ENCODE measurements around the gene GAREM1. TPM values are rescaled to one million over a fixed set of nuclear protein-coding genes. Genes with fewer than 3 reads are reported as not detected.
A peak's percentile ranks its signal among the peaks of the same experiment; 100 is the strongest.
"Not testable (repeated sequence)": the region's sequence is repeated elsewhere in the genome, so short reads cannot be mapped to it uniquely, and the experiment has no call there.

GAREM1 gene
- 1 to 10 TPM; 3.6 to 7.6 (median 5.6) TPM for polyA plus RNA-seq

GRCh38 chr18:32470714-32471633, at the start of gene GAREM1:
Gene GAREM1 (minus strand): TSS chr18:32470882. CDS start chr18:32470428, 454 bp downstream.
- 1% methylated on average over 67 to 82 of the region's 82 CpGs for WGBS, 3 donors
- peak within 1 kb of the TSS; percentile 36 for H3K27ac ChIP-seq (ENCODE audit: low read depth, low read length)

DNA sequence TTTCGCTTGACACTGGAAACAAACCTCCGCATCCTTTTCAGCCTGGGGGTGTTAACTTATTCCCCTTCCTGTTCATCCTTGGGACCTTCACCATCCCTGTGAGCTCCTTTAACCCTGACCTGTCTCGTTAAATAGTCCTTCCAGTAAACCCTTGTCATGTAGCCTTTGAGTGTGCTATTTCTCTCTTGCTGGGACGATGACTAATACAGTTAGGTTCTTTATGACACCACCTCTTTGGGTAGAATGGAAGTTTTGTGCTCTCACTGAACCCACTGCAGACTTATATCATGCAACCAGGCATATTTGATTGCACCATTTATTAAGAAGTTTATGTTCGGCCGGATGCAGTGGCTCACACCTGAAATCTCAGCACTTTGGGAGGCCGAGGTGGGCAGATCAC, 40.5 kb upstream of the GAREM1 start:
- 84 to 90% (median 89%) methylated on average over 7 of the region's 7 CpGs for WGBS, 3 donors
- H3K27ac ChIP-seq (ENCODE audit: low read depth, low read length) = no peak overlapping the region

DNA sequence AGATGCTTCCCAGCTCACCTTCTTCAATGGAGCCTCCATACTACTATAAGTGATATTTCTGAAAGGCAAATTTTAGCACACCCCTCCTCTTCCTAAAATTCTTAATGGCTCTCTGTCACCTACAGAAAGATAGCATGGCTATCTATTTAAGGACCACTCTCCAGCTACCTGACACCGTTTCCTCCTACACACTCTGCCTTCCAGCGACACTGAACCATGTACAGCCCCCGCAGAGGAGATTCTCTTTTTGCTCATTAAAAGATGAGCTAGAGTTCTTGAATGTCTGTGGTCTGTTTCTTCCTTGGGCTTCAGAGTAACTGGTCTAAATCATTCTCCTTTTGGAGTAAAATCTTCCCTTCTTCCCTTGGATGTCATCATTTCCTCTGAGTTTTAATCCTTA, 38.4 kb upstream of the GAREM1 start:
- 68 to 76% (median 72%) methylated on average over 3 of the region's 3 CpGs for WGBS, 3 donors
- no peak overlapping the region for H3K27ac ChIP-seq (ENCODE audit: low read depth, low read length)

DNA sequence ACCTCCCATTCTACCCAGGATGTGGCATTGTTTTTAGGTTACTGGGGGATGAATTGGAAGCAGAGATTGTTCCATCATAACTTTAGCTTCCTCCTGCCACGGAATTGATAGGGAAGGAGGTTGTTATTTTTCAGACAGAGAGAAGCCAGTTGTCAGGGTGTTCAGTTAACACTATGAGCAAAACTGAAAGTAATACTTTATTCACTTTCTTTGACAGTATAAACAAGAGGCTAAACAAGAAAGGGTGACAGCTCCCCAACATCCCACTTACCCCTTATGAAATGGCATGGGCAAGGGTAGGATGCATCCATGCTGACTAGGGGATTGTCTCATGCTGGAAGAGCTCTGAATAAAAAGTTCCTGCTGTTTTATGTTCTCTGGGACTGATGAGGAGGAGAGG, 36.4 kb upstream of the GAREM1 start:
- 43 to 74% (median 46%) methylated on average over 1 of the region's 1 CpG for WGBS, 3 donors
- H3K27ac ChIP-seq (ENCODE audit: low read depth, low read length) = no peak overlapping the region

DNA sequence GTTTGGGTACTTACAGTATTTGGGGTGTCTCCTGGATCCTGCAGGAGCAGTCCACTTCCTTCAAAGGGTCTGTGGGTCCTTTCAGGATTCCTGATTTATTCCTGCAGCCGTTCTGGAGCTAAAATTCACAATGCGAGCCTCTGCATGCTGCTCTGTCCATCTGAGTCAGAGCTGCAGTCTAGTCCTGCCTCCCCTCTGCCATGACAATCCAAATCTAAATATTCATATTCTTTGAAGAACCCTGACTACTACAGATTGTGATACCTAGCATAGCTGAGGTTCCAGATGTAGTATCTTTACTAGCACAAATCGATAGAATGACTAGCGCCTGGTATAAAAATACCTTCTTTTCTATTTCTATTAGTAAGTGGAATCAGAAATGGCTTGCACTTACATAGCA, 31.3 kb upstream of the GAREM1 start:
- WGBS, 3 donors = 88 to 92% (median 92%) methylated on average over 4 of the region's 4 CpGs
- no peak overlapping the region for H3K27ac ChIP-seq (ENCODE audit: low read depth, low read length)

GRCh38 chr18:32501242-32501641, 30.6 kb upstream of the GAREM1 start:
- H3K27ac ChIP-seq (ENCODE audit: low read depth, low read length) = not testable (repeated sequence)
- 74 to 90% (median 79%) methylated on average over 2 of the region's 2 CpGs for WGBS, 3 donors

- no peak overlapping the region for H3K27ac ChIP-seq (ENCODE audit: low read depth, low read length)
- 93 to 97% (median 94%) methylated on average over 3 of the region's 3 CpGs for WGBS, 3 donors
These were observed 12.3 kb upstream of the GAREM1 start for GRCh38 chr18:32483002-32483401.

DNA sequence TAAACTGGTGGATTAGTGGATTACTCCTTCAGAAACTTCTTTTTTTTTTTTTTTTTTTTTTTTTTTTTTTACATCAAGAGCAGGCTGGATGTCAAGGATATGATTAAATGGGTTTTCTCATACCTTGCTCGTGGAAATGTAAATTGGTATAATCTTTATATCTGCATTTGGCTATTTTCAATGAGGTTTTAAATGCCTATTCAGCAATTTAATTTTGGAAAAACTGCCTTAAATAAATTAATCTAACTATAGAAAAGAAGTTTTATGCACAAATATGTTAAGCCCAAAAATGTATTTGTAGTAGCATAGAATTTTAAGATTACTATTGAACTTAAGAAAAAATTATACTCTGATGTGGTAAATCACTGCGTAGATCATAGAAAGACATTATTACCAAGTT, 11.4 kb upstream of the GAREM1 start:
- H3K27ac ChIP-seq (ENCODE audit: low read depth, low read length) = no peak overlapping the region
- 85 to 86% (median 86%) methylated on average over 2 of the region's 2 CpGs for WGBS, 3 donors

GRCh38 chr18:32480581-32480980, 9.9 kb upstream of the GAREM1 start:
- 10 to 56% (median 46%) methylated on average over 1 of the region's 1 CpG for WGBS, 3 donors
- no peak overlapping the region for H3K27ac ChIP-seq (ENCODE audit: low read depth, low read length)

- no peak overlapping the region for H3K27ac ChIP-seq (ENCODE audit: low read depth, low read length)
- WGBS, 3 donors = 58 to 75% (median 64%) methylated on average over 1 of the region's 1 CpG
These were observed 8.1 kb upstream of the GAREM1 start for GRCh38 chr18:32478807-32479206.

DNA sequence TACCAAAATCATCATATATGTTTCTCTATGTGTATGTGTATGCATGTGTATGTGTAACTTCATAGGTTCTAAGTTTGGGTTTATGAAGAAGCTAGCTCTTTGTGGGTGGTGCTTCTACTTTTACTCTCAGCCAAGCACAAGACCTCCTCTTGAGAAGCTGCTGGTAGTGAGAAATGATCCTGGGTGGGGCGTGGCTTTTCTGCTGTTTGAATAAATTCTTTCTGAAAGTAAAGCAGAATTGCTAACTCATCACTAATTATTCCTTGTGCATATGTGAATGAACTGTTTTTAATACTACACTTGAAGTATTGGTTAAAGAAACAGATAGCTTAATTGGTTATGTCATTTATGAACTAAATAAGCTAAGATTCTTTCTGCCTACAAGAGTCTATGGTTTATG, 7.6 kb upstream of the GAREM1 start:
- WGBS, 3 donors = 66 to 86% (median 75%) methylated on average over 1 of the region's 1 CpG
- H3K27ac ChIP-seq (ENCODE audit: low read depth, low read length) = no peak overlapping the region

DNA sequence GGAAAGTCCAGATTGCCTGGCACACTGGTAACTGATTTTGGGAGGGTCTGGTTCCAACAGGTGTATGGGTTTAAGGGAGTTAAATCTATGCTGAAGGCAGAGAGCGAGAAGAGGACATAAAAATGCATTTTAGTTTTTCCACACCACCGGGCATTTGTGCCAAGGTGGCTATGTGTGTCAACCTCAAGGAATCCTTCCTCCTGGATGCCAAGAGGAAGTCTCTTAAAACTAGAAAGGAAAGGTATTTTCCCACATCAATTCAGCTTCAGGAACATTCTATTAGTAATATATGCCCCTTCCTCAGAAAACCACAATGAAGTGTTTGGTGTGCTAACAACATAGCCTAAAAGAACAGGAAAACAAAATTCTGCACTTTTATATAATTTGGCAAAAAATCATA, 5.4 kb upstream of the GAREM1 start:
- H3K27ac ChIP-seq (ENCODE audit: low read depth, low read length) = no peak overlapping the region
- WGBS, 3 donors = 79 to 94% (median 83%) methylated on average over 2 of the region's 2 CpGs

- WGBS, 3 donors = 95 to 96% (median 95%) methylated on average over 12 of the region's 12 CpGs
These were observed 4.4 kb upstream of the GAREM1 start for GRCh38 chr18:32475069-32475468.

GRCh38 chr18:32473325-32473724, 2.6 kb upstream of the GAREM1 start:
- no peak overlapping the region for H3K27ac ChIP-seq (ENCODE audit: low read depth, low read length)

More at GRCh38 chr18:32475069-32475468, 4.4 kb upstream of the GAREM1 start:
- H3K27ac ChIP-seq (ENCODE audit: low read depth, low read length) = not testable (repeated sequence)

DNA sequence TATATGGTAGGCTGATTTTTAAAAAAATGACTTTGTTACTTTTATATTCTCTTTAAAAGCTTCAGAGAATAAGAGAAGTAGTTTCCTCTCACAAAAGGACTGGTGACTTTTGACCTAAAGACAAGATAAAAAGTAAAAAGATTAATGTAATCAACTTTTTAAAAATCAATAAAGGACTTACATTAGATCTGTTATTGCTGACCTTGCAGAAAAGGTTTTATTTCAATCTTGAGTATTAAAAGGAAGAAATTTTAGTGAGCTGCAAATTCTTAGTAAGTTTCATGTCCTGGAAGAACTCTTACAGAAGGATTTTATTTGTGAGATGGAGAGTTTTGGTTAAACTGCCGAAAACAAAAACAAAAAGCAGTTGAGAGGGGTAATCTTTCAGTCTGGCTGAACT, 2.2 kb upstream of the GAREM1 start:
- WGBS, 3 donors = 78 to 97% (median 88%) methylated on average over 1 of the region's 1 CpG
- H3K27ac ChIP-seq (ENCODE audit: low read depth, low read length) = no peak overlapping the region

- WGBS, 3 donors = 0 to 4% (median 2%) methylated on average over 4 to 47 of the region's 47 CpGs
- peak overlapping the region; percentile 36 for H3K27ac ChIP-seq (ENCODE audit: low read depth, low read length)
These were observed 295 bp downstream of the GAREM1 start for GRCh38 chr18:32470460-32470713.

DNA sequence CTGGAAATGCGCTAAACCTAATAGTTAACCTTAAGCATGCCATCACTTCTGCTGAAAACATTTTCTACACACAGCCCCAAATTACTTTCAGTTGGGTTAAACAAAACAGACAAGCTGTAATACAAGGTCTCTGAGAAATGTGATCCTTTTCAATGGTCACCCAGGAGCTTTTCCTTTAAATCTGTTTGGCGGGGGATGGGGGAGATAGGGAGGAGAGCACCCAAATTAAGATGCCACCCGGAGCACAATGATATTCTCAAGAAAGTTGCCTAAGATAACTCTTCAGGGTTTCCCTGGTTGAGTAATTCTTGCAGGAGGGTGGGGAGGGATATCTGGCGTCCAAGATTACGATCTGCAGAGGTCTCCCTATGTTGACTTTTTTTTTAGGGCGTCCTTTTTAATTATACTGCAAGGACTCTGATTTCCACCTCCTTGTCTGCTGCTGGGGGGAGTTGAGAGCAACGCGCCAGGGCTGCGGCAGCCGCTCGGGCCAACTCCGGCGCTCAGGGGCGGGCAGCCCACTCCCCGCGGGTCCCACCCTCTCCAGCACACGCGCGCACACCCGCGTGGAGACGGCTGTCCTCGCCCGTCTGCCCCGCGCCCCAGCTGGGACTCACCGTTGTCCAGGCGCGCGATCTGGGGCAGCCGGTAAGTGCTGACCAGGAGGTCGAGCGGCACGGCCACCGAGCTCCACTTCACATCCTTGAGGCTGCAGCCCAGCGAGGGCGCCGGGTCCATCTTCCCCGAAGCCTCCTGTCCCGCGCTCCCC, 807 bp downstream of the GAREM1 start:
- peak overlapping the region; percentile 36 for H3K27ac ChIP-seq (ENCODE audit: low read depth, low read length)
- WGBS, 3 donors = 1% methylated on average over 26 to 41 of the region's 41 CpGs

GRCh38 chr18:32469190-32469651, 1.5 kb downstream of the GAREM1 start:
- WGBS, 3 donors = 9 to 24% (median 24%) methylated on average over 8 of the region's 8 CpGs
- H3K27ac ChIP-seq (ENCODE audit: low read depth, low read length) = no peak overlapping the region

- WGBS, 3 donors = 35 to 47% (median 45%) methylated on average over 3 of the region's 3 CpGs
These were observed 2.4 kb downstream of the GAREM1 start for GRCh38 chr18:32468147-32468845.

More at GRCh38 chr18:32468147-32468845, 2.4 kb downstream of the GAREM1 start:
- H3K27ac ChIP-seq (ENCODE audit: low read depth, low read length) = no peak overlapping the region
